ENCODE data around the gene CSF2.

Gene CSF2

DNA sequence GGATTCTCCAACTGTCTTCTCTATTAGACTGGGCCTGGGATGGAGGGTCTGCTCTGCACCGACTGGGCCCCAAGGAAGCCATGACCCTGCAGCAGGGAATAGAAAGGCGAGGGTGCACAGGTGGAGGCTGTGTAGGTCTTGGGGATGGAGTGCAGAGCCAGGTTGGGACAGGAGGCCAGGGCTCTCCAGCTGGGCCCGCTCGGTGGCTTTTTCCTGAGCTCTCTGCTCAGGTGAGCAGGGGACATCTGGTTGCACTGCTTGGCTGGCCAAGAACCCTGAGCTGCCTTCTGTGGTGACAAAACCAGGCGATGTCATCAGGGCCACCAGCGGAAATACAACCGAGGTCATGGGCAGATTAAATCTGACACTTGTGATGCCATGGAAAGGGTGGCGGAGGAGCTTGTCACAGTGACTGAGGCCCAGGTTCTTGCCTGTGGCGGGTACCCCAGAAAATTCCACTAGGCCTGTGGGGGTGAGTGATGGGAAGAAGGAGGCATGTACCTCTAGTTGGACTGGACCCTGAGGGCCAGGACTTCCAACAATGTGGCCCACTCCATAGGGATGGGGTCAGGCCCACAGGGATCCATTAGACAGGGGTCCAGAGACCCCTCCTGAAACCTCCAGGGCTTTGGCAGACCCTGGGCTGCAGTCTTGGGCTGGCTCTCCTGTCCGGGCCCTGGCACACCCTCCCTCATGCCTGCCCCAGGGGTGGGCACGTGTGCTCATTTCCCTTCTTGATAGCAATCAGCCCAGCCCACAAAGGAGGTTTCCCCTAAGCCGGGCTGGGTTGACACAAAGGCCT lies 17.6 kb upstream of the CSF2 start:
- no peak overlapping the region for H3K4me3 ChIP-seq (ENCODE audit: low read length)
- H3K36me3 ChIP-seq (replicated peaks; ENCODE audit: insufficient read depth, low read length) = no peaks in the 10 kb centered on the region
- H3K9me3 ChIP-seq (replicated peaks; ENCODE audit: insufficient read depth, low read length) = no peaks in the 10 kb centered on the region
- H3K27me3 ChIP-seq (replicated peaks; ENCODE audit: insufficient read depth, low read length) = no peaks in the 10 kb centered on the region; the same call in 1 of the 2 replicates
- no peaks in the 10 kb centered on the region for H3K9me2 ChIP-seq (replicated peaks; ENCODE audit: insufficient read depth, low read length)
- no peak overlapping the region for H3K9ac ChIP-seq (ENCODE audit: low read length)
- H3K27ac ChIP-seq (ENCODE audit: low read length) = no peak overlapping the region
- no peak overlapping the region for H2AFZ ChIP-seq (ENCODE audit: low read length)
- TF ChIP-seq, protein P1, sequence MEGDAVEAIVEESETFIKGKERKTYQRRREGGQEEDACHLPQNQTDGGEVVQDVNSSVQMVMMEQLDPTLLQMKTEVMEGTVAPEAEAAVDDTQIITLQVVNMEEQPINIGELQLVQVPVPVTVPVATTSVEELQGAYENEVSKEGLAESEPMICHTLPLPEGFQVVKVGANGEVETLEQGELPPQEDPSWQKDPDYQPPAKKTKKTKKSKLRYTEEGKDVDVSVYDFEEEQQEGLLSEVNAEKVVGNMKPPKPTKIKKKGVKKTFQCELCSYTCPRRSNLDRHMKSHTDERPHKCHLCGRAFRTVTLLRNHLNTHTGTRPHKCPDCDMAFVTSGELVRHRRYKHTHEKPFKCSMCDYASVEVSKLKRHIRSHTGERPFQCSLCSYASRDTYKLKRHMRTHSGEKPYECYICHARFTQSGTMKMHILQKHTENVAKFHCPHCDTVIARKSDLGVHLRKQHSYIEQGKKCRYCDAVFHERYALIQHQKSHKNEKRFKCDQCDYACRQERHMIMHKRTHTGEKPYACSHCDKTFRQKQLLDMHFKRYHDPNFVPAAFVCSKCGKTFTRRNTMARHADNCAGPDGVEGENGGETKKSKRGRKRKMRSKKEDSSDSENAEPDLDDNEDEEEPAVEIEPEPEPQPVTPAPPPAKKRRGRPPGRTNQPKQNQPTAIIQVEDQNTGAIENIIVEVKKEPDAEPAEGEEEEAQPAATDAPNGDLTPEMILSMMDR (IDR thresholded peaks at IDR 0.05; ENCODE audit: low read length) = no peak
- no peak for TF ChIP-seq EZH2 (optimal IDR thresholded peaks at IDR 0.05; ENCODE audit: low read depth, low read length)
- TF ChIP-seq EZH2phosphoT487 (IDR thresholded peaks at IDR 0.05; ENCODE audit: low read length) = no peak
- no peak overlapping the region for H3K4me2 ChIP-seq (ENCODE audit: low read depth, low read length)
- H3K4me1 ChIP-seq (ENCODE audit: low read length) = no peaks in the 10 kb centered on the region
- no peaks in the 10 kb centered on the region for H4K20me1 ChIP-seq (ENCODE audit: insufficient read depth, low read length)
- no peaks in the 10 kb centered on the region for H3F3A ChIP-seq (ENCODE audit: insufficient read depth, low read length)
- DNase-seq = no peak
- H3K79me2 ChIP-seq (ENCODE audit: low read length) = no peaks in the 10 kb centered on the region

DNA sequence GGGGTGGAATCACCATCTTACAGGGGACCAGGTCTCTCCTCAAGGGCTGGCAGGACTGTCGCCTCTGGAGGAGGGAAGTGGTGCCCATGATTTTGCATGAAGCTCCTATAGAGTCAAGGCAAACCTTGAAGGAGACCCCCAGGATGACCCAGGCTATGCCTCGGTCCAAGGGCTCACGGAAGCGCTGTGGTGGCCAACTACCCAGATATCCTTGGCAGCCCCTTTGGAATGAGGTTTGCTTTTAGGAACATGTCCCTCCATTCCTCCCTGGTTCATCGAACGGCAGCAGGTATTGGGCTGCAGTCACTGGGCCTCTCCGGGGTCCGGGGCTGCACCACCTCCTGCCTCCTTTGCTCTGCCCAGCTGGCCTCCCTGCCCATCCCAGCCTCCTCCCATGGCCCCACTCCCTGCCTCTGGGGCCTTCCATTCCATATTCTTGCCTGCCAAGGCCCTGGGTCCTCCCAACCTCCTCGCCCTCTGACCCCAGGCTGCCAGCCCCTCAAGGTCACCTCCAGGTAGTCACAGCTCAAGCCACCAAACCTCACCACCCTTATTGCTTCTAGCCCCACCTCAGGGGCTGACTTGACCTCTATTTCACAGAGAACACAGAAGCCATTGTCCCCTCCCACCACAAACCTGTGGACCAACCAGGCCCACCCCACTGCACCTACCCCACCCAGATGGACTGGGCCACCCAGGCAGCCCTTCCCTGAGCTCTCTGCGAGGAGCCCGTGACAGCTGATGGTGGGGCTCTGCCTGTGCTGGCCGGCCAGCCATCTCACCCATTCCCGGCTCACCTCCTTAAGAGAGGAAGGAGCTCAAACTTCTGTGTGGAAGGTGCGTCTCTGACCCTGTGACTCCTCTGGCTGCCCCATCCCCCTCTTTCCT lies 16.7 kb upstream of the CSF2 start:
- Histone ChIP-seq H3K79me2 (ENCODE audit: low read length) (no peaks in the 10 kb centered on the region), H3K4me3 (ENCODE audit: low read length) (no peak overlapping the region), H4K20me1 (ENCODE audit: insufficient read depth, low read length) (no peaks in the 10 kb centered on the region), H3K27ac (ENCODE audit: low read length) (no peak overlapping the region), H3F3A (ENCODE audit: insufficient read depth, low read length) (no peaks in the 10 kb centered on the region), H3K36me3 (replicated peaks; ENCODE audit: insufficient read depth, low read length) (no peaks in the 10 kb centered on the region), H3K9me3 (replicated peaks; ENCODE audit: insufficient read depth, low read length) (no peaks in the 10 kb centered on the region), H3K27me3 (replicated peaks; ENCODE audit: insufficient read depth, low read length) (no peaks in the 10 kb centered on the region; the same call in 1 of the 2 replicates), H3K9ac (ENCODE audit: low read length) (no peak overlapping the region), H3K4me1 (ENCODE audit: low read length) (no peaks in the 10 kb centered on the region), H2AFZ (ENCODE audit: low read length) (no peak overlapping the region), H3K4me2 (ENCODE audit: low read depth, low read length) (no peak overlapping the region), H3K9me2 (replicated peaks; ENCODE audit: insufficient read depth, low read length) (no peaks in the 10 kb centered on the region)
- TF ChIP-seq, protein P1 (IDR thresholded peaks at IDR 0.05; ENCODE audit: low read length) = no peak
- TF ChIP-seq EZH2phosphoT487 (IDR thresholded peaks at IDR 0.05; ENCODE audit: low read length) (no peak), EZH2 (optimal IDR thresholded peaks at IDR 0.05; ENCODE audit: low read depth, low read length) (no peak)
- DNase-seq = no peak

DNA sequence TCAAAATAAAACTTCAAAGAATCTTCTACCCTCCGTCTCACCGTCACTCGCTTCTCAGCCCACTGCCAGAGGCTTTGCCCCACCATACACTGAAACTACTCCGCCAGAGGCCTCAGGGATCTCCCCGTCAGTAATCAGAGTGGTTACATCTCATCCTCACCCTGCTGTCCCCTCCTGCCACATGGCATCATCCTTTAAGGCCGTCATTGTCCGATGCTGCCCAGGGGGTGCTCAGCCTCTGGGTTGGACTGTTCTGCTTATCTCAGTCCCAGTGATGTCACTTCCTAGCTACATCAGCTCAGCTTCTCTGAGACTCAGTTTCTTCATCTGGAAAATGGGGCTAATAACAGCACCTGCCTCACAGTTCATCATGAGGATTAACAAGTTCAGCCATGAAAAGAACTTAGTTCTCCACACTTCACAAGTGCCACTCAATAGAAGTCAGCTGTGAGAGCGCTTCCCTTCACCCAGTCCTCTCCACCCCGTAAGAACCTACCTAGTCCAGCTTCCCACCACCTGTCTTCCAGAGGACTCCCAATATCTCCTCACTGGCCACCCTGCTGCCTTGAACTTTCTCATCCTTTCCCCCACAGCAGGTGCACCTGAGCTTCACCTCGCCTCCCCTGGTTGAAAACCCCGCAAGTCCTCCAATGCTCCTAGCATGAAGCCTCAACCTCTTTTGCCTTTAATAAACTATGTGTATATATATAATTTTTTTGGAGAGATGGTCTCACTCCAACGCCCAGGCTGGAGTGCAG lies 15.9 kb upstream of the CSF2 start:
- TF ChIP-seq, protein P1 (IDR thresholded peaks at IDR 0.05; ENCODE audit: low read length) = no peak
- TF ChIP-seq EZH2phosphoT487 (IDR thresholded peaks at IDR 0.05; ENCODE audit: low read length) = no peak
- TF ChIP-seq EZH2 (optimal IDR thresholded peaks at IDR 0.05; ENCODE audit: low read depth, low read length) = no peak
- Histone ChIP-seq H3K9ac (ENCODE audit: low read length) (no peak overlapping the region), H3K9me3 (replicated peaks; ENCODE audit: insufficient read depth, low read length) (no peaks in the 10 kb centered on the region), H3K4me3 (ENCODE audit: low read length) (no peak overlapping the region), H3K36me3 (replicated peaks; ENCODE audit: insufficient read depth, low read length) (no peaks in the 10 kb centered on the region), H3K4me2 (ENCODE audit: low read depth, low read length) (no peak overlapping the region), H2AFZ (ENCODE audit: low read length) (no peak overlapping the region), H3K27ac (ENCODE audit: low read length) (no peak overlapping the region), H3F3A (ENCODE audit: insufficient read depth, low read length) (no peaks in the 10 kb centered on the region), H3K79me2 (ENCODE audit: low read length) (no peaks in the 10 kb centered on the region), H3K27me3 (replicated peaks; ENCODE audit: insufficient read depth, low read length) (no peaks in the 10 kb centered on the region; the same call in 1 of the 2 replicates), H3K4me1 (ENCODE audit: low read length) (no peaks in the 10 kb centered on the region), H4K20me1 (ENCODE audit: insufficient read depth, low read length) (no peaks in the 10 kb centered on the region), H3K9me2 (replicated peaks; ENCODE audit: insufficient read depth, low read length) (no peaks in the 10 kb centered on the region)
- no peak for DNase-seq
